ENCODE results near the gene CDKL5.

The CDKL5 gene

GRCh38 chrX:18401848-18402213 is 23.6 kb upstream of the CDKL5 start:
- Histone ChIP-seq H3K9me3 (ENCODE audit: severe bottlenecking) (peaks cover 4% of the 10 kb centered on the region), H3K27ac (no peak overlapping the region), H3K36me3 (no peaks in the 10 kb centered on the region), H3K27me3 (ENCODE audit: insufficient read depth, low read depth, severe bottlenecking) (no peaks in the 10 kb centered on the region), H3K4me3 (ENCODE audit: low read depth, low read length) (no peak overlapping the region)
- TF ChIP-seq CTCF (IDR thresholded peaks at IDR 0.05; ENCODE audit: low read depth, low read length): no peak
- DNase-seq: no peak

GRCh38 chrX:18406531-18407266 is 18.7 kb upstream of the CDKL5 start:
- Histone ChIP-seq H3K27ac (no peak overlapping the region), H3K36me3 (no peaks in the 10 kb centered on the region), H3K9me3 (ENCODE audit: severe bottlenecking) (peaks cover 4% of the 10 kb centered on the region), H3K27me3 (ENCODE audit: insufficient read depth, low read depth, severe bottlenecking) (no peaks in the 10 kb centered on the region), H3K4me3 (ENCODE audit: low read depth, low read length) (no peak overlapping the region)
- no peak for TF ChIP-seq CTCF (IDR thresholded peaks at IDR 0.05; ENCODE audit: low read depth, low read length)
- DNase-seq: no peak

GRCh38 chrX:18410038-18410437 is 15.4 kb upstream of the CDKL5 start:
- peak; percentile 40 for DNase-seq
- Histone ChIP-seq H3K9me3 (ENCODE audit: severe bottlenecking) (no peaks in the 10 kb centered on the region), H3K4me3 (ENCODE audit: low read depth, low read length) (no peak overlapping the region), H3K36me3 (no peaks in the 10 kb centered on the region), H3K27ac (no peak overlapping the region), H3K27me3 (ENCODE audit: insufficient read depth, low read depth, severe bottlenecking) (no peaks in the 10 kb centered on the region)
- peak; percentile 46 for TF ChIP-seq CTCF (IDR thresholded peaks at IDR 0.05; ENCODE audit: low read depth, low read length)

GRCh38 chrX:18415386-18415785 is 10.0 kb upstream of the CDKL5 start:
- H3K9me3 ChIP-seq (ENCODE audit: severe bottlenecking): no peaks in the 10 kb centered on the region
- H3K27ac ChIP-seq: no peak overlapping the region
- DNase-seq: no peak
- H3K4me3 ChIP-seq (ENCODE audit: low read depth, low read length): no peak overlapping the region
- no peaks in the 10 kb centered on the region for H3K27me3 ChIP-seq (ENCODE audit: insufficient read depth, low read depth, severe bottlenecking)
- no peaks in the 10 kb centered on the region for H3K36me3 ChIP-seq
- no peak for TF ChIP-seq CTCF (IDR thresholded peaks at IDR 0.05; ENCODE audit: low read depth, low read length)

- no peaks in the 10 kb centered on the region for H3K9me3 ChIP-seq (ENCODE audit: severe bottlenecking)
- no peak for DNase-seq
- H3K36me3 ChIP-seq: peaks cover 10% of the 10 kb centered on the region
- H3K27me3 ChIP-seq (ENCODE audit: insufficient read depth, low read depth, severe bottlenecking): no peaks in the 10 kb centered on the region
- H3K27ac ChIP-seq: no peak overlapping the region
- H3K4me3 ChIP-seq (ENCODE audit: low read depth, low read length): no peak overlapping the region
- no peak for TF ChIP-seq CTCF (IDR thresholded peaks at IDR 0.05; ENCODE audit: low read depth, low read length)
These were observed 3.1 kb upstream of the CDKL5 start for GRCh38 chrX:18422325-18422724.

GRCh38 chrX:18422886-18423285 is 2.5 kb upstream of the CDKL5 start:
- H3K36me3 ChIP-seq: peaks cover 15% of the 10 kb centered on the region
- no peak overlapping the region for H3K4me3 ChIP-seq (ENCODE audit: low read depth, low read length)
- H3K9me3 ChIP-seq (ENCODE audit: severe bottlenecking): no peaks in the 10 kb centered on the region
- no peaks in the 10 kb centered on the region for H3K27me3 ChIP-seq (ENCODE audit: insufficient read depth, low read depth, severe bottlenecking)
- DNase-seq: no peak
- H3K27ac ChIP-seq: no peak overlapping the region
- TF ChIP-seq CTCF (IDR thresholded peaks at IDR 0.05; ENCODE audit: low read depth, low read length): no peak
